Tibial nerve (tissue), 4 donors: Measurements from ENCODE around the gene ELAPOR1. TPM values are rescaled to one million over a fixed set of nuclear protein-coding genes. Genes with fewer than 3 reads are reported as not detected.

Source experiments
- DNase-seq, 2 donors: peaks; one replicate each; pipeline ENCODE4 v3.0.0-alpha.2; 2019; ENCODE audit warnings: low spot score in 2 of 2
- H3K27ac ChIP-seq, 4 donors: fragments of 200-600 bp; sonication (generic) in 3 of 4; one replicate each; pipeline ENCODE4 v1.5.1; 2017 to 2019; ENCODE audit warnings: mild to moderate bottlenecking in 1 of 4
- H3K27me3 ChIP-seq, 2 donors: fragments of 200-600 bp; sonication (generic) in 1 of 2; one replicate each; pipeline versions ENCODE4 v1.5.1 to v1.6.0; 2017 to 2019
- H3K36me3 ChIP-seq, 3 donors: fragments of 200-600 bp; sonication (generic); one replicate each; pipeline ENCODE4 v1.5.1; 2018 to 2019
- H3K4me1 ChIP-seq, 4 donors: fragments of 200-600 bp; sonication (generic) in 3 of 4; one replicate each; pipeline ENCODE4 v1.5.1; 2017 to 2019
- H3K4me3 ChIP-seq, 4 donors: fragments of 200-600 bp; sonication (generic) in 3 of 4; one replicate each; pipeline ENCODE4 v1.5.1; 2017 to 2019; ENCODE audit warnings: mild to moderate bottlenecking in 1 of 4, moderate library complexity in 1 of 4
- H3K9me3 ChIP-seq, 4 donors: fragments of 200-600 bp; sonication (generic) in 3 of 4; one replicate each; pipeline ENCODE4 v1.5.1; 2017 to 2019
- EP300 ChIP-seq, 2 donors: sonication (generic); formaldehyde crosslinking; IDR thresholded peaks; one replicate each; pipeline ENCODE4 v1.6.1; 2017; ENCODE audit warnings: antibody characterized with exemption in 2 of 2, mild to moderate bottlenecking in 1 of 2
- POLR2A ChIP-seq, 2 donors: fragments of 450-650 bp; IDR thresholded peaks; one replicate each; pipeline ENCODE4 v1.6.1; 2017; ENCODE audit warnings: antibody characterized with exemption in 2 of 2, mild to moderate bottlenecking in 2 of 2, moderate library complexity in 2 of 2
- WGBS, 2 donors: methylation state at CpG; one replicate each; pipeline ENCODE4 v1.1.5; 2018; 5-methylcytosine and 5-hydroxymethylcytosine counted together
- total RNA-seq, 4 donors: library from RNA; depleted of rRNA; stranded (reverse); fragments of >200 nt; gene quantifications; one replicate each; pipeline ENCODE4 v1.1.0, GENCODE V29; 2016
- TF ChIP-seq, protein P1 (sequence below), 5 experiments: fragments of 200-600 bp in 3 of 5; fragments of 450-650 bp in 2 of 5; sonication (generic) in 3 of 5; IDR thresholded peaks; one replicate each; pipeline ENCODE4 v1.5.1; 2016 to 2019; ENCODE audit warnings: antibody characterized with exemption in 5 of 5, mild to moderate bottlenecking in 3 of 5, moderate library complexity in 2 of 5

ELAPOR1 gene
- total RNA-seq, 4 donors from 2014 or later = 0.20 to 0.90 (median 0.32) TPM

DNA sequence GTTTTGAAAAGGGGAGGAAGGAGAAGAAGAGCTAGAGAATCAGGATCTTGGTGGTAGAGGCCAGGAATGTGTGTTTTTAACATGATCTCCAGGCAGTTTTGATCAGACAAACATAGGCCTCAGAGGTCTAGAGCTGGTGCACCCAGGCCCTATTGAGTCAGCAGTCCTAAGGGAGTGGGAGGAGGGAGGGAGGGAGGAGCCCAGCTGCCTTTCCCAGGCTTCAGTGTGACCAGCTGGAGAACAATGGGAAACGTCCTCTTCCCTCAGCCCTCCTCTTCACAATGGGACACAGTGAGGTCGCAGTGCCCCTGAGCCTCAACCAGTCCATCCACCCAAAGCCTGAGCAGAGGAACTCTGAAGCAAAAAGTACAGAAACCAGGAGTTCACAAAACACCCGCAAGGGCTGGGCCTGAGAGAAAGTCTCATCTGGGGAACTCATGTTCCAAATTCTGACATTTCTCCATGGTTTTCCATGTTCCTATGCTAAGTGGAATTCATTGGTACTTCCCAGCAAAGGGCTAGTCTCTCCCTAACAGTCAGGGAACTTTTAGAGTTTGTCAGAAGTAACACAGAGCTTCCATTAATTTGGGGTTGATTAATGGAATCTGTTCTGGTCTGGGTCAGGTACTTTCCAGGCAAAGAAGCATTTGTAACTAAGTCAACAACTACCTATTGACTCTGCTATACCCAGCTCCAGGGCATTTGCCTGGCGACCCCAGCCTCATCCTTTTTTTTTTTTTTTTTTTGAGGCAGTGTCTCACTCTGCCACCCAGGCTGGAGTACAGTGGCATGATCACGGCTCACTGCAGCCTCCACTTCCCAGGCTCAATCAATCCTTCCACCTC lies 37.5 kb downstream of the ELAPOR1 start:
- Histone ChIP-seq H3K9me3 (no peaks in the 10 kb centered on the region), H3K36me3 (no peaks in the 10 kb centered on the region), H3K4me3 (no peak overlapping the region), H3K4me1 (peaks cover 0 to 9% (median 2%) of the 10 kb centered on the region in 4 donors), H3K27me3 (no peaks in the 10 kb centered on the region), H3K27ac (peak overlapping the region in 2 of 4 donors; percentile 48 to 75)
- TF ChIP-seq, protein P1, sequence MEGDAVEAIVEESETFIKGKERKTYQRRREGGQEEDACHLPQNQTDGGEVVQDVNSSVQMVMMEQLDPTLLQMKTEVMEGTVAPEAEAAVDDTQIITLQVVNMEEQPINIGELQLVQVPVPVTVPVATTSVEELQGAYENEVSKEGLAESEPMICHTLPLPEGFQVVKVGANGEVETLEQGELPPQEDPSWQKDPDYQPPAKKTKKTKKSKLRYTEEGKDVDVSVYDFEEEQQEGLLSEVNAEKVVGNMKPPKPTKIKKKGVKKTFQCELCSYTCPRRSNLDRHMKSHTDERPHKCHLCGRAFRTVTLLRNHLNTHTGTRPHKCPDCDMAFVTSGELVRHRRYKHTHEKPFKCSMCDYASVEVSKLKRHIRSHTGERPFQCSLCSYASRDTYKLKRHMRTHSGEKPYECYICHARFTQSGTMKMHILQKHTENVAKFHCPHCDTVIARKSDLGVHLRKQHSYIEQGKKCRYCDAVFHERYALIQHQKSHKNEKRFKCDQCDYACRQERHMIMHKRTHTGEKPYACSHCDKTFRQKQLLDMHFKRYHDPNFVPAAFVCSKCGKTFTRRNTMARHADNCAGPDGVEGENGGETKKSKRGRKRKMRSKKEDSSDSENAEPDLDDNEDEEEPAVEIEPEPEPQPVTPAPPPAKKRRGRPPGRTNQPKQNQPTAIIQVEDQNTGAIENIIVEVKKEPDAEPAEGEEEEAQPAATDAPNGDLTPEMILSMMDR (IDR thresholded peaks at IDR 0.05) = no peak
- TF ChIP-seq EP300 (IDR thresholded peaks at IDR 0.05) (no peak), POLR2A (IDR thresholded peaks at IDR 0.05) (no peak)
- no peak for DNase-seq
- 61 to 67% methylated on average over 5 of the region's 5 CpGs for WGBS, 2 donors

DNA sequence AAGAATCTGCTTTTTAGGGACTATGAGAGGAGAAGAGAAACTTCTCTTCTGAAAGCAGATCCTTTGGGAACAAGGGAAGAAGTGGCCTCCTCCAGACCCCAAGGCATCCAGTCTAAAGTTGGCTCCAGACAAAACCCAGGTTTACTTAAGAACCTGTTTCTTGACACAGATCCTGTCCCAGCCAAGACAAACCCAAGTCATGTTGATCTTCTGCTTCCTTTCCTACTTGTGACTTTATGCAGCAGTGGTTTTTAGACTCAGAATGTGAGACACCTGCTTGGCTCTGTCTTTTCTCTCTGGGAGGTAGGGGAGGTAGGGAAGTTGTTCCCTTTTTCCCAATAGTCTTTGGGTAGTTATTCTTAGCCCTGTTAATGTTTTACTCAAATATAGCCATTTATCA lies 38.3 kb downstream of the ELAPOR1 start:
- no peaks in the 10 kb centered on the region for H3K36me3 ChIP-seq
- no peak for DNase-seq
- TF ChIP-seq, protein P1 (IDR thresholded peaks at IDR 0.05) = no peak
- TF ChIP-seq EP300 (IDR thresholded peaks at IDR 0.05) = no peak
- TF ChIP-seq POLR2A (IDR thresholded peaks at IDR 0.05) = no peak

DNA sequence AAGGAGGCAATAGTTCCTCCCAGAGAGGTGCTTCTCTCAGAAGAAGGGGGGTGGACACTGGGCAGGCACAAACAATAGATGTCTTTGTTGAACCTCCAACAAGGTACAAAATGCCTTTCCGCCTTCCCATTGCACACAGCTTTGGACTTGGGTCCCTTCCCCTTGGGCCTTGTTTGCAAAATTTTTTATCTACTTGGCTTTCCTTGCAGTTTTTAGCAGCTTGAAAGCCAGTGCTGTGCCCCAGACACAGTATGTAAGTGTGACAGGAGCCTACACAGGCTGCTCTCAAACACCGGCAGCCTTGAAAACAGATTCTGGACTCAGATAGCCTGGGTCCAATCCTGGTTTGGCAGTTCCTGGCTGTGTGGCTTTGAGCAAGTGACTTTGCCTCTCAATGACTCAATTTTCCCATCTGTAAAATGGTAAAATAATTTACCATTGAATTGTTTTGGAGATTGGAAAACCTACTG lies 43.0 kb downstream of the ELAPOR1 start:
- 73 to 94% methylated on average over 2 of the region's 2 CpGs for WGBS, 2 donors
- H3K4me3 ChIP-seq = no peak overlapping the region
- TF ChIP-seq, protein P1 (IDR thresholded peaks at IDR 0.05) = no peak
- no peak for TF ChIP-seq EP300 (IDR thresholded peaks at IDR 0.05)
- no peak for TF ChIP-seq POLR2A (IDR thresholded peaks at IDR 0.05)
- H3K9me3 ChIP-seq = no peaks in the 10 kb centered on the region
- peaks cover 0 to 6% (median 3%) of the 10 kb centered on the region in 4 donors for H3K4me1 ChIP-seq
- no peaks in the 10 kb centered on the region for H3K36me3 ChIP-seq
- no peak overlapping the region for H3K27ac ChIP-seq
- no peaks in the 10 kb centered on the region for H3K27me3 ChIP-seq
- no peak for DNase-seq

More for the DNA sequence above, 38.3 kb downstream of the ELAPOR1 start:
- peaks cover 0 to 9% (median 2%) of the 10 kb centered on the region in 4 donors for H3K4me1 ChIP-seq
- no peaks in the 10 kb centered on the region for H3K27me3 ChIP-seq
- H3K4me3 ChIP-seq = no peak overlapping the region
- H3K9me3 ChIP-seq = no peaks in the 10 kb centered on the region
- H3K27ac ChIP-seq = no peak overlapping the region

DNA sequence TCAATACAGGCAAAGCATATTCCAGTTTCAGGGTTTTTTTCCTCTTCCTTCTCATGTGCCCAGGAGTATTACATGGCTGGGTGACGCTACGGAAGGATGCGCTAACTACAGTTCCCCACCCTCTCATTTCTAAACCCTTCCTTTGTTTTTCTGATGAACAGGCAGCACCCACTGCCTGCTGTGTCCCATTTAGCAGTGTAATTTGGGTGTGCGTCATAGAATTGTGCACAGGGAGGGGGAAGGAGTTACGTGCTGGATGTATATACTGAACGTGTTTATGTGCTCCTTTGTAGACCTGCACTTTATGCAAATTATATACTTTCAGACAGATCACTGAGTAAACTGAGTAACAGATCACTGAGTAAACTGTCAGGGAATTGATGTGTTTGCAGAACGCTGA lies 44.5 kb downstream of the ELAPOR1 start:
- no peaks in the 10 kb centered on the region for H3K36me3 ChIP-seq
- no peak overlapping the region for H3K27ac ChIP-seq
- TF ChIP-seq, protein P1 (IDR thresholded peaks at IDR 0.05) = no peak
- TF ChIP-seq EP300 (IDR thresholded peaks at IDR 0.05) = no peak
- TF ChIP-seq POLR2A (IDR thresholded peaks at IDR 0.05) = no peak
- H3K9me3 ChIP-seq = no peaks in the 10 kb centered on the region
- H3K4me3 ChIP-seq = no peak overlapping the region
- no peaks in the 10 kb centered on the region for H3K27me3 ChIP-seq
- WGBS, 2 donors = 76 to 88% methylated on average over 7 of the region's 7 CpGs
- no peak for DNase-seq
- peaks cover 0 to 20% (median 5%) of the 10 kb centered on the region in 4 donors for H3K4me1 ChIP-seq

DNA sequence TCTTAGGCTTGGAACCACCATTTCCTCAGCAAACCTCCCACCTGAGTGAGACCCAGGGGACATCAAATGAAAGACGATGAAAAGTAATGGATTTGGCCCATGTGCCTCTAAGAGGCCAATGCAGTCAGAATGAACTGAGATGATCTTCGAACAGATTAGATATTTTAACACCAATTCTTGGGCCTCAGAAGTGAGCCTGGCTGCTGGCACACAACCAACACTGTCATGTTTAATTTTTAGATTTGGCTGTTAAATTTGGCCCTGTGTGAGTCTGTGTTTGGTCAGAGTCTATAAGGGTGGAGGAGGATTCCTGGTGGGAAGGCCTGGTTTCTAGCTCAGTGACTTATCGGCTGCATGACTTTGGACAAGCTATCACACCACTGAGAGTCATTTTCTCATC lies 45.4 kb downstream of the ELAPOR1 start:
- Histone ChIP-seq H3K27me3 (no peaks in the 10 kb centered on the region), H3K4me1 (peaks cover 0 to 26% (median 5%) of the 10 kb centered on the region in 4 donors), H3K4me3 (no peak overlapping the region), H3K36me3 (no peaks in the 10 kb centered on the region), H3K9me3 (no peaks in the 10 kb centered on the region), H3K27ac (no peak overlapping the region)
- TF ChIP-seq, protein P1 (IDR thresholded peaks at IDR 0.05) = no peak
- TF ChIP-seq EP300 (IDR thresholded peaks at IDR 0.05) = no peak
- no peak for TF ChIP-seq POLR2A (IDR thresholded peaks at IDR 0.05)
- DNase-seq = no peak
- WGBS, 2 donors = 85 to 91% methylated on average over 3 of the region's 3 CpGs
